GM12878 (cell line): Measurements from ENCODE around the gene TEKT3. TPM values are rescaled to one million over a fixed set of nuclear protein-coding genes. Genes with fewer than 3 reads are reported as not detected.

ENCODE experiments used
- ATAC-seq: fragments of 200-7000 bp; cut with Tn5 transposase; 3 replicates; pipeline ENCODE4 v1.9.1; 2020; ENCODE audit warnings: mild to moderate bottlenecking, moderate library complexity
- BruUV-seq: library from RNA; stranded (reverse); fragments of 400-500 nt; replicated peaks from 2 replicates; lab custom pipeline; 2021; lab: Mats Ljungman, UMichigan
- CTCF ChIA-PET: fragments of 300-600 bp; sonication (Branson Sonifier 250); formaldehyde crosslinking; extraction: SDS; loops from one replicate; lab custom pipeline; 2021; ENCODE audit warnings: inconsistent platforms; lab: Yijun Ruan, JAX
- POLR2A ChIA-PET: fragments of 350-600 bp; formaldehyde crosslinking; extraction: SDS; loops from one replicate; lab custom pipeline; 2021; ENCODE audit warnings: inconsistent platforms; lab: Charles Lee
- RAD21 ChIA-PET: fragments of 300-600 bp; sonication (Branson Sonifier 250); formaldehyde crosslinking; loops from one replicate; lab custom pipeline; 2023; ENCODE audit warnings: antibody characterized with exemption; ENCODE audit not compliant: unreplicated experiment; lab: Charles Lee
- SMC1A ChIA-PET: fragments of 300-600 bp; sonication (Branson Sonifier 250); formaldehyde crosslinking; loops from one replicate; lab custom pipeline; 2023; ENCODE audit not compliant: unreplicated experiment, uncharacterized antibody; lab: Charles Lee
- DNase-seq: peaks from one replicate; pipeline ENCODE4 v3.0.0-alpha.2; 2011; ENCODE audit warnings: low read depth, low spot score
- FAIRE-seq: peaks from 3 replicates; lab custom pipeline; 2011; peaks lifted over from hg19 to GRCh38; lab: Jason Lieb, UNC
- H2AFZ ChIP-seq: 2 replicates; pipeline ENCODE4 v1.6.0; 2011; ENCODE audit warnings: low read depth, low read length, control low read depth; ENCODE audit not compliant: control insufficient read depth
- H3K27ac ChIP-seq: 2 replicates; pipeline ENCODE4 v1.5.1; 2011; ENCODE audit warnings: control low read depth; ENCODE audit not compliant: control insufficient read depth, insufficient read depth
- H3K27me3 ChIP-seq, 2 experiments: replicated peaks in 1 of 2; 2 replicates each; pipeline versions ENCODE4 v1.6.0 to v1.6.1; 2011; ENCODE audit warnings: low read length in 1 of 2; ENCODE audit not compliant: control insufficient read depth in 2 of 2, insufficient read depth in 2 of 2
- H3K36me3 ChIP-seq, 2 experiments: 2 replicates each; pipeline ENCODE4 v1.5.1; 2011; ENCODE audit warnings: low read length in 1 of 2; ENCODE audit not compliant: control insufficient read depth in 2 of 2, insufficient read depth in 2 of 2
- H3K4me1 ChIP-seq: 2 replicates; pipeline ENCODE4 v1.6.1; 2011; ENCODE audit warnings: mild to moderate bottlenecking, low read length, moderate library complexity, mixed read lengths; ENCODE audit not compliant: control insufficient read depth, insufficient read depth
- H3K4me2 ChIP-seq: 2 replicates; pipeline ENCODE4 v1.6.0; 2011; ENCODE audit warnings: control low read depth; ENCODE audit not compliant: control insufficient read depth, insufficient read depth
- H3K4me3 ChIP-seq: fragments of 200-600 bp; sonication (generic); 2 replicates; pipeline ENCODE4 v1.5.1; 2016
- H3K79me2 ChIP-seq: 2 replicates; pipeline ENCODE4 v1.6.0; 2011; ENCODE audit warnings: low read length; ENCODE audit not compliant: control insufficient read depth, insufficient read depth
- H3K9ac ChIP-seq: 2 replicates; pipeline ENCODE4 v1.8.0; 2011; ENCODE audit warnings: low read length, control low read depth, mixed read lengths; ENCODE audit not compliant: control insufficient read depth, insufficient read depth
- H3K9me3 ChIP-seq: replicated peaks from 3 replicates; pipeline ENCODE4 v1.5.1; 2011; ENCODE audit warnings: mild to moderate bottlenecking, low read length; ENCODE audit not compliant: control insufficient read depth, insufficient read depth
- H4K20me1 ChIP-seq: 2 replicates; pipeline ENCODE4 v1.6.0; 2011; ENCODE audit not compliant: control insufficient read depth, insufficient read depth
- BRCA1 ChIP-seq: IDR thresholded peaks from 2 replicates; pipeline ENCODE4 v1.6.1; 2011; ENCODE audit warnings: low read depth, low read length, improper control_type of control experiment
- CEBPB ChIP-seq, 2 experiments: fragments of 150-350 bp in 1 of 2; IDR thresholded peaks; 2 replicates each; pipeline ENCODE4 v1.6.1; 2012 to 2014; ENCODE audit warnings: low read depth in 2 of 2, low read length in 2 of 2, borderline replicate concordance in 1 of 2, inconsistent platforms in 1 of 2
- CREB1 ChIP-seq: IDR thresholded peaks from 2 replicates; pipeline ENCODE4 v1.6.1; 2012; ENCODE audit warnings: low read depth, mild to moderate bottlenecking, inconsistent platforms
- E2F4 ChIP-seq: IDR thresholded peaks from 2 replicates; pipeline ENCODE4 v1.6.1; 2012; ENCODE audit warnings: low read depth, low read length, improper control_type of control experiment
- HCFC1 ChIP-seq: fragments of 150-350 bp; IDR thresholded peaks from 2 replicates; pipeline ENCODE4 v1.6.1; 2014; ENCODE audit warnings: low read length
- IKZF1 ChIP-seq: fragments of 450-650 bp; conservative IDR thresholded peaks from 2 replicates; pipeline ENCODE4 v1.6.1; 2017; ENCODE audit warnings: antibody characterized with exemption, mild to moderate bottlenecking
- IRF4 ChIP-seq: IDR thresholded peaks from 2 replicates; pipeline ENCODE4 v1.6.1; 2011; ENCODE audit warnings: low read depth, low read length
- KAT2A ChIP-seq: conservative IDR thresholded peaks from 2 replicates; pipeline ENCODE4 v1.6.1; 2011; ENCODE audit warnings: low read depth, low read length; ENCODE audit not compliant: control insufficient read depth
- LARP7 ChIP-seq: fragments of 450-650 bp; IDR thresholded peaks from 2 replicates; pipeline ENCODE4 v1.6.1; 2017; ENCODE audit warnings: mild to moderate bottlenecking
- MLLT1 ChIP-seq: fragments of 450-650 bp; IDR thresholded peaks from 2 replicates; pipeline ENCODE4 v1.6.1; 2016; ENCODE audit warnings: mild to moderate bottlenecking
- MTA3 ChIP-seq: IDR thresholded peaks from 2 replicates; pipeline ENCODE4 v1.6.1; 2012; ENCODE audit warnings: low read length, inconsistent platforms, borderline replicate concordance
- NFXL1 ChIP-seq: fragments of 450-650 bp; IDR thresholded peaks from 2 replicates; pipeline ENCODE4 v1.6.1; 2017; ENCODE audit warnings: antibody characterized with exemption, mild to moderate bottlenecking, borderline replicate concordance
- PAX8 ChIP-seq: fragments of 450-650 bp; IDR thresholded peaks from 2 replicates; pipeline ENCODE4 v1.6.1; 2017; ENCODE audit warnings: mild to moderate bottlenecking, moderate library complexity
- RAD21 ChIP-seq: IDR thresholded peaks from 2 replicates; pipeline ENCODE4 v1.6.1; 2011; ENCODE audit warnings: mild to moderate bottlenecking, low read depth, low read length, moderate library complexity; ENCODE audit not compliant: insufficient read depth
- RBBP5 ChIP-seq: fragments of 200-600 bp; sonication (generic); conservative IDR thresholded peaks from 2 replicates; pipeline ENCODE4 v1.6.1; 2016
- SIX5 ChIP-seq: IDR thresholded peaks from 2 replicates; pipeline ENCODE4 v1.6.1; 2011; ENCODE audit warnings: mild to moderate bottlenecking, low read depth, low read length, moderate library complexity; ENCODE audit not compliant: severe bottlenecking
- STAT1 ChIP-seq: fragments of 450-650 bp; conservative IDR thresholded peaks from 2 replicates; pipeline ENCODE4 v1.6.1; 2014; ENCODE audit warnings: antibody characterized with exemption, mild to moderate bottlenecking
- TAF1 ChIP-seq: IDR thresholded peaks from 2 replicates; pipeline ENCODE4 v1.6.1; 2011; ENCODE audit warnings: mild to moderate bottlenecking, low read depth, low read length, borderline replicate concordance
- TCF12 ChIP-seq: IDR thresholded peaks from 2 replicates; pipeline ENCODE4 v1.6.1; 2011; ENCODE audit warnings: low read depth, mild to moderate bottlenecking, low read length
- ZBTB40 ChIP-seq: fragments of 450-650 bp; IDR thresholded peaks from 2 replicates; pipeline ENCODE4 v1.6.1; 2016; ENCODE audit warnings: mild to moderate bottlenecking, moderate library complexity, borderline replicate concordance
- WGBS: methylation state at CpG from one replicate; pipeline ENCODE4 v1.1.6; 2016; ENCODE audit warnings: low lambda C conversion rate; ENCODE audit not compliant: insufficient replicate concordance, insufficient coverage; ENCODE audit errors: missing lambda C conversion rate; 5-methylcytosine and 5-hydroxymethylcytosine counted together
- in situ Hi-C: fragments of 300-500 bp; cut with MboI; formaldehyde crosslinking; loops from 9 replicates; pipeline ENCODE4 v1.14.3; 2018; ENCODE audit warnings: mixed read lengths
- intact Hi-C: fragments of 100-400 bp; cut with micrococcal nuclease; formaldehyde crosslinking; loops from one replicate; pipeline ENCODE4 v1.14.2; 2022; ENCODE audit not compliant: unreplicated experiment
- polyA plus RNA-seq, 11 experiments: library from polyadenylated mRNA; depleted of rRNA in 4 of 11; unstranded in 6 of 11; stranded (reverse) in 5 of 11; fragments of >200 nt; fragmentation: Nextera tagmentation in 4 of 11; fragmentation: Illumina TruSeq in 1 of 11; extraction: Ambion mirVana in 4 of 11; extraction: Trizol in 1 of 11; gene quantifications; 1 replicate in 1 of 11; 2 replicates in 10 of 11; pipeline versions ENCODE4 v1.2.1 to v1.2.3, GENCODE V29; 2011 to 2016; ENCODE audit warnings: inconsistent platforms in 2 of 11, missing spikeins in 2 of 11, low read depth in 1 of 11
- total RNA-seq, 4 experiments: library from RNA; depleted of rRNA in 3 of 4; stranded (reverse); fragments of >200 nt in 3 of 4; fragmentation: Illumina TruSeq in 1 of 4; extraction: Trizol in 1 of 4; gene quantifications; 2 replicates each; pipeline versions ENCODE4 v1.2.1 to v1.2.3, GENCODE V29; 2013 to 2021

Gene TEKT3
- total and polyA plus RNA-seq, 10 of the 15 experiments (the other 5 are each of a cell fraction or from before 2014, with no cell fraction given): 0.15 TPM; not detected in 9

- TF ChIP-seq ZBTB40: no peak
- no peak for TF ChIP-seq RAD21
- TF ChIP-seq TCF12: no peak
- no peak for TF ChIP-seq IKZF1
Observed at GRCh38 chr17:15284107-15284506, 57.3 kb downstream of the TEKT3 start (continued).

- Histone ChIP-seq H4K20me1 (no peaks in the 10 kb centered on the region), H3K79me2 (no peaks in the 10 kb centered on the region), H3K36me3 (no peaks in the 10 kb centered on the region), H3K27me3 (no peaks in the 10 kb centered on the region), H3K9me3 (no peaks in the 10 kb centered on the region), H3K4me1 (no peaks in the 10 kb centered on the region), H3K4me2 (no peak overlapping the region), H3K4me3 (no peak overlapping the region), H2AFZ (no peak overlapping the region), H3K27ac (no peak overlapping the region), H3K9ac (no peak overlapping the region)
- CTCF ChIA-PET: interaction anchor here (0.6 kb wide), 1 partner anchor 12 kb away, joined by 3 read pairs; no protein-coding TSS in a partner anchor
- intact Hi-C loops (no loop called here), in situ Hi-C loops (no loop called here)
- BruUV-seq: no TSS peak
- FAIRE-seq (no peak), ATAC-seq (no peak), DNase-seq (no peak)
- POLR2A ChIA-PET: no interaction called here
- SMC1A ChIA-PET: no interaction called here
- no peak for TF ChIP-seq STAT1
- no peak for TF ChIP-seq TAF1
- no peak for TF ChIP-seq IRF4
- TF ChIP-seq CEBPB (IDR thresholded peaks at IDR 0.05; ENCODE audit: borderline replicate concordance in 1 of 2, low read depth in 2 of 2, low read length in 2 of 2): no peak
- no peak for TF ChIP-seq BRCA1
- TF ChIP-seq CREB1: no peak
- no peak for TF ChIP-seq SIX5
- TF ChIP-seq E2F4: no peak
- TF ChIP-seq MTA3: no peak
- TF ChIP-seq LARP7: no peak
- TF ChIP-seq PAX8: no peak
- TF ChIP-seq NFXL1: no peak
- no peak for TF ChIP-seq RBBP5
- no peak for TF ChIP-seq HCFC1
- no peak for TF ChIP-seq MLLT1
- TF ChIP-seq KAT2A: no peak
- RAD21 ChIA-PET: no interaction called here
- 44% methylated on average over 3 of the region's 3 CpGs for WGBS
Observed at GRCh38 chr17:15281909-15282308, 59.5 kb downstream of the TEKT3 start.
